Measurements from ENCODE around the gene ADGRG7.
"Not testable (repeated sequence)": the region's sequence is repeated elsewhere in the genome, so short reads cannot be mapped to it uniquely, and the experiment has no call there.

Gene ADGRG7

DNA sequence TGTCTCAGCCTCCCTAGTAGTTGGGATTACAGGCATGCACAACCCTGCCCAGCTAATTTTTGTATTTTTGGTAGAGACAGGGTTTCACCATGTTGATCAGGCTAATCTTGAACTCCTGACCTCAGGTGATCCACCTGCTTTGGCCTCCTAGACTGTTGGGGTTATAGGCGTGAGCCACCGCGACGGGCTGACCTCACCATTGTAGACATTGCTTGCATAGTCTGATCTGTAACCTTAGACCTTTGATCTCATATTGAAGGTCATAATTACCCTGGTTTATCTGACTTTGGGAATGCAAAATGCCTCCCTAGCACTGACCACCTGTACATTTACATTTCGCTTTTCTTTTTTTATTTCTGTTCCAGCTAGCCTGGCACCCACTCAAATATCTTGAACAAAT lies 31.2 kb downstream of the ADGRG7 start:
- H3K36me3 ChIP-seq (ENCODE audit: insufficient read depth, low read length): no peaks in the 10 kb centered on the region
- no peaks in the 10 kb centered on the region for H3K9me3 ChIP-seq (ENCODE audit: low read length)
- H3K4me3 ChIP-seq (ENCODE audit: low read length): no peak overlapping the region
- no peak overlapping the region for H2AFZ ChIP-seq (ENCODE audit: low read depth, low read length)
- no peaks in the 10 kb centered on the region for H3K27me3 ChIP-seq (ENCODE audit: insufficient read depth, low read length)
- no peaks in the 10 kb centered on the region for H3K4me1 ChIP-seq (ENCODE audit: insufficient read depth, low read length)

DNA sequence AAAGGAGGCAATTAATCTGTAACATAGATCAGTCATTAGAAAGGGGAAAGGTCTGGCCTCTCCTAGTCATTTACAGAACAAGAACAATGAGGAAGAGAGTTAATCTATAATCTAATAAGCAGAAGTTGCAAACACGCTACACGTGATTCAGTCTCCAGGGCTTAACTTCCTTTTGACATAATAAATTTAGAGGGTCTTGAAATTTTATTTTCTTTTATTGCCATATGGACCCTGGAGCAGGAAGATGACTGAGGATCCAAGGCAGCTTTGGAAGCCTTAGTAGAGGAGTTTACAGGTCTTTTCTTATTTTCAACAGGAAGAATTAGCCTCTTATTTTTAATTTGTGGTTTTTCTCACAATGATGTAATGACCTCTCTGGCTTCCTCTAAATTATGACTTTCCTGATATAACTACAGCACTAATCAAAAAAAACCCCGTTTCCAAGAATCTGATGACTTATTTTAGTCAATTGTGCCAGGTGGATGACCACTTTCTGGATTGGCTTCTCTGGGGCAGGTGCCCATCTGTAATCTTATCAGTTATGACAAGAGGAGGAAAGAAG lies 32.2 kb downstream of the ADGRG7 start:
- no peaks in the 10 kb centered on the region for H3K27me3 ChIP-seq (ENCODE audit: insufficient read depth, low read length)
- no peaks in the 10 kb centered on the region for H3K4me1 ChIP-seq (ENCODE audit: insufficient read depth, low read length)
- H3K9me3 ChIP-seq (ENCODE audit: low read length): no peaks in the 10 kb centered on the region
- no peaks in the 10 kb centered on the region for H3K36me3 ChIP-seq (ENCODE audit: insufficient read depth, low read length)
- H2AFZ ChIP-seq (ENCODE audit: low read depth, low read length): no peak overlapping the region
- no peak overlapping the region for H3K4me3 ChIP-seq (ENCODE audit: low read length)

- Histone ChIP-seq H3K4me3 (ENCODE audit: low read length) (no peak overlapping the region), H3K27me3 (ENCODE audit: insufficient read depth, low read length) (no peaks in the 10 kb centered on the region), H3K36me3 (ENCODE audit: insufficient read depth, low read length) (no peaks in the 10 kb centered on the region), H3K9me3 (ENCODE audit: low read length) (no peaks in the 10 kb centered on the region), H3K4me1 (ENCODE audit: insufficient read depth, low read length) (no peaks in the 10 kb centered on the region), H2AFZ (ENCODE audit: low read depth, low read length) (no peak overlapping the region)
These were observed 36.5 kb downstream of the ADGRG7 start for GRCh38 chr3:100645913-100646312.

DNA sequence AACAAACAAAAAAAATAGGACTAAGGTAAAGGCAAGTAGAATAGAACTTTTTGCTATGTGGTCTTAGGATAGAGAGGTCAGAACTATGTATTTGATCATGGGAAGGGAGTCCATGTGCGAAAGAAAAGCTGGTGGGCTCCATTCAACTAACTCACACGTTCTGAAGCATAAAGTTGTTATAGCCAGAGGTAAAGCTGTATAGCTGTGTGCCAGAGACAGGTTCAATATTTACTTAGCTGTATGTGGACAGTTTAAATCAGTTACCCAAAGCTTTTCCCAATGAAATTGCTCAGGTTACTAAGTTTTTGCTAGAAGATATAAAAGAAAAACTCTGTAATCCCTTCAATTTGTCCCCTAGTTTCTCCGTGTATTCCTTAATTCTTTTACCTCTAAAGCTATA lies 37.8 kb downstream of the ADGRG7 start:
- Histone ChIP-seq H3K4me3 (ENCODE audit: low read length) (no peak overlapping the region), H3K9me3 (ENCODE audit: low read length) (no peaks in the 10 kb centered on the region), H3K4me1 (ENCODE audit: insufficient read depth, low read length) (no peaks in the 10 kb centered on the region), H2AFZ (ENCODE audit: low read depth, low read length) (no peak overlapping the region), H3K36me3 (ENCODE audit: insufficient read depth, low read length) (no peaks in the 10 kb centered on the region), H3K27me3 (ENCODE audit: insufficient read depth, low read length) (no peaks in the 10 kb centered on the region)

DNA sequence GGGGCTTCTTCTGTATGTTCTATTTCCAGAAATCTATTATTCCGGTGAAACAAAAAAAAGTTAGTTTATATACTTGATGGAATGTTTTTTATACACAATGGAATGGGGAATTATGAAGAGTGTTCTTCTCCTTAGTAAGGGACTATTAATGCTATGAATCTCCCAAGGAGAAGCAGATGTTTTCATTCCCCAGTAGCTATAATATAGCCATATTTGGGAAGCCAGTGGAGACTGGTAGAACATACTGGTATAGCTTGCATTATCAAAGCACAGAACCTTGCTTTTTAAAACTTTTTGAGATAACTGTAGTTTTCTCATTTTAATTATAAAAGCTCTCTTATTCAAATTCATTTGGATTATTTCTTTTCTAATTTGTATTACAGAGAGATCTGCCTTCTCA lies 38.3 kb downstream of the ADGRG7 start:
- Histone ChIP-seq H3K27me3 (ENCODE audit: insufficient read depth, low read length) (no peaks in the 10 kb centered on the region), H3K4me3 (ENCODE audit: low read length) (no peak overlapping the region), H3K4me1 (ENCODE audit: insufficient read depth, low read length) (no peaks in the 10 kb centered on the region), H3K36me3 (ENCODE audit: insufficient read depth, low read length) (no peaks in the 10 kb centered on the region), H2AFZ (ENCODE audit: low read depth, low read length) (no peak overlapping the region), H3K9me3 (ENCODE audit: low read length) (no peaks in the 10 kb centered on the region)

- H3K36me3 ChIP-seq (ENCODE audit: insufficient read depth, low read length): no peaks in the 10 kb centered on the region
- H3K4me3 ChIP-seq (ENCODE audit: low read length): no peak overlapping the region
- H3K27me3 ChIP-seq (ENCODE audit: insufficient read depth, low read length): no peaks in the 10 kb centered on the region
- no peaks in the 10 kb centered on the region for H3K9me3 ChIP-seq (ENCODE audit: low read length)
- H2AFZ ChIP-seq (ENCODE audit: low read depth, low read length): peak overlapping the region; percentile 55
- H3K4me1 ChIP-seq (ENCODE audit: insufficient read depth, low read length): peaks cover 4% of the 10 kb centered on the region
These were observed 41.5 kb downstream of the ADGRG7 start for GRCh38 chr3:100650651-100651619.

DNA sequence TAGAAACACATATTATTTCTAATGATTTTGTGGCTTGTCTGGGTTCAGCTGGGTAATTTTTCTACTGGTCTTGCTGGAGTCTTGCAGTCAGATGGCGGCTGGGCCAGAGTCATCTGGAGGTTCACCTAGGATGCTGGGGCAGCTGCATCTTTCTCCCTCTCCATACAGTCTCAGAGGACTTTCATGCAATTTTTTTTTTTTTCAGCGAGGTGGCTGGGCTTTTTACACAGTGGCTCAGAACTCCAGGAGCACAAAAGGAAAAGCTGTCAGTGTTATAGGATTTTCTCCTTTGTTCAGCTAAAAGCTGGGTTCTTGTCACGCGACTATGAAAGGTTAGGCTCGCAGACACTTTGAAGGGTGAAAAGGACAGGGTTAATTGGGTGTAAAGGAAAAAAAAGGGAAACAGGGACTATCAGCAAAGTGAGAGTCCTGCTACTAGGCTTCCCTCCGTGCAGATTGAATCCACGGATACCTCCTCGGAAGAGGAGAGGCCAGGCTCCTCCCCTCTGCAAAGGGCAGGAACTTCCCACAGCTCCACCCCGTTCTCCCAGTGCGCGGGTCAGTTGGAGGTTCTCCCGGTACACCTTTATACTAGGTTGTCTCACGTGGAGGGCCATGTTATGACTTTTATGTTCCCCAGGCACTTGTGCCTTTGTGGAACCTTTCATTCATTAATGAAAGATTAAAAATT lies 44.3 kb downstream of the ADGRG7 start:
- no peak overlapping the region for H2AFZ ChIP-seq (ENCODE audit: low read depth, low read length)
- H3K9me3 ChIP-seq (ENCODE audit: low read length): no peaks in the 10 kb centered on the region
- H3K36me3 ChIP-seq (ENCODE audit: insufficient read depth, low read length): no peaks in the 10 kb centered on the region
- peak overlapping the region; percentile 14 for H3K4me3 ChIP-seq (ENCODE audit: low read length)
- peaks cover 4% of the 10 kb centered on the region for H3K4me1 ChIP-seq (ENCODE audit: insufficient read depth, low read length)
- H3K27me3 ChIP-seq (ENCODE audit: insufficient read depth, low read length): no peaks in the 10 kb centered on the region

- Histone ChIP-seq H3K4me3 (ENCODE audit: low read length) (no peak overlapping the region), H3K9me3 (ENCODE audit: low read length) (no peaks in the 10 kb centered on the region)
These were observed 47.5 kb downstream of the ADGRG7 start for GRCh38 chr3:100656945-100657344.

DNA sequence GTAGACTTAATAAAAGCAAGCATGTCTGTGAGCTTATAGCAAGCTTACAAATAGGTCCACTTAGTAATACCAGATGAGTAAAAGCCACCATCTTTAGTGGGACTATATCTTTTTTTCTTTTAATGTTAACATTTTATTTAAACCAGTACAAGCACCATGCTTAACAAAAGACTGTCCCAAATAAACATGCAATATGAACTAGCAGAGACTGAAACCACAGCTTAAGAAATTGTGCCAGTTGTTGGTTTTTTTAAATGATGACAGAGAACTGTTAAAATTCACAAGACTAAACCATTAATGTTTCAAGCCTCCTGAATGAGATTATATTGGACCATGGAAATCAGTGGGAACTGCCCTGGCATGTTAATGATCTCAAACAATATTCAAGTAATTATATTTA lies 51.9 kb downstream of the ADGRG7 start:
- not testable (repeated sequence) for H3K36me3 ChIP-seq (ENCODE audit: insufficient read depth, low read length); H3K27me3 ChIP-seq (ENCODE audit: insufficient read depth, low read length); H2AFZ ChIP-seq (ENCODE audit: low read depth, low read length); H3K4me3 ChIP-seq (ENCODE audit: low read length); H3K4me1 ChIP-seq (ENCODE audit: insufficient read depth, low read length); H3K9me3 ChIP-seq (ENCODE audit: low read length)

More at GRCh38 chr3:100656945-100657344, 47.5 kb downstream of the ADGRG7 start:
- Histone ChIP-seq H3K4me1 (ENCODE audit: insufficient read depth, low read length) (peaks cover 4% of the 10 kb centered on the region), H3K36me3 (ENCODE audit: insufficient read depth, low read length) (no peaks in the 10 kb centered on the region), H2AFZ (ENCODE audit: low read depth, low read length) (no peak overlapping the region), H3K27me3 (ENCODE audit: insufficient read depth, low read length) (no peaks in the 10 kb centered on the region)

GRCh38 chr3:100662113-100662823 lies 52.9 kb downstream of the ADGRG7 start:
- Histone ChIP-seq H3K36me3 (ENCODE audit: insufficient read depth, low read length) (no peaks in the 10 kb centered on the region), H2AFZ (ENCODE audit: low read depth, low read length) (no peak overlapping the region), H3K9me3 (ENCODE audit: low read length) (no peaks in the 10 kb centered on the region), H3K27me3 (ENCODE audit: insufficient read depth, low read length) (no peaks in the 10 kb centered on the region), H3K4me1 (ENCODE audit: insufficient read depth, low read length) (no peaks in the 10 kb centered on the region), H3K4me3 (ENCODE audit: low read length) (no peak overlapping the region)

DNA sequence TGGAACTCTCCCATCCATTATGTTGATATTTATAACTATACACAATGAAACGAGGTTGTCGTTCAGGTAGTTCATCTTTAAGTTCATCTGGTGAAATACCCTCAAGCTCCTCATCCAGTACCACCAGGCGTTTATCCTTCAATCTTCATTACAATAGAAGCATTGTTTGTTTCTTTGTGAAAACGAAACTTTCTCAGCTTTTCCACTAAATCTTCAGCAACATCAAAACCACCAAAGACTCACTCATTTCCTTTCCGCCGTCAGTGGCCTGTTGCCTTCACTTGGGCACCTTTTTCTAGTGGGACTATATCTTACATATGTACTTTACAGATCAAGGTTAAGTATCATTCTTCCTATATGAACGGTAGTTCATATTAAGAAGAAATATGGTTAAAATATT lies 55.8 kb downstream of the ADGRG7 start:
- H3K9me3 ChIP-seq (ENCODE audit: low read length): no peaks in the 10 kb centered on the region

GRCh38 chr3:100666699-100667098 lies 57.3 kb downstream of the ADGRG7 start:
- H3K4me1 ChIP-seq (ENCODE audit: insufficient read depth, low read length); H3K4me3 ChIP-seq (ENCODE audit: low read length); H2AFZ ChIP-seq (ENCODE audit: low read depth, low read length); H3K36me3 ChIP-seq (ENCODE audit: insufficient read depth, low read length); H3K27me3 ChIP-seq (ENCODE audit: insufficient read depth, low read length); H3K9me3 ChIP-seq (ENCODE audit: low read length): not testable (repeated sequence)

More for the DNA sequence above, 55.8 kb downstream of the ADGRG7 start:
- no peak overlapping the region for H3K4me3 ChIP-seq (ENCODE audit: low read length)
- H2AFZ ChIP-seq (ENCODE audit: low read depth, low read length): no peak overlapping the region
- no peaks in the 10 kb centered on the region for H3K36me3 ChIP-seq (ENCODE audit: insufficient read depth, low read length)
- no peaks in the 10 kb centered on the region for H3K4me1 ChIP-seq (ENCODE audit: insufficient read depth, low read length)
- no peaks in the 10 kb centered on the region for H3K27me3 ChIP-seq (ENCODE audit: insufficient read depth, low read length)

DNA sequence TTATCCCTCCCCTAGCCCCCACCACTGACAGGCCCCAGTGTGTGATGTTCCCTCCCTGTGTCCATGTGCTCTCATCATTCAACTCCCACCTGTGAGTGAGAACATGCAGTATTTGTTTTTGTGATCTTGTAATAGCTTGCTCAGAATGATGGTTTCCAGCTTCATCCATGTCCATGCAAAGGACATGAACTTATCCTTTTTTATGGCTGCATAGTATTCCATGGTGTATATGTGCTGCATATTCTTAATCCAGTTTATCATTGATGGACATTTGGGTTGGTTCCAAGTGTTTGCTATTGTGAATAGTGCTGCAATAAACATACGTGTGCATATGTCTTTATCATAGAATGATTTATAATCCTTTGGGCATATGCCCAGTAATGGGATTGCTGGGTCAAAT lies 57.9 kb downstream of the ADGRG7 start:
- not testable (repeated sequence) for H3K27me3 ChIP-seq (ENCODE audit: insufficient read depth, low read length); H3K4me1 ChIP-seq (ENCODE audit: insufficient read depth, low read length); H3K36me3 ChIP-seq (ENCODE audit: insufficient read depth, low read length); H3K9me3 ChIP-seq (ENCODE audit: low read length); H3K4me3 ChIP-seq (ENCODE audit: low read length); H2AFZ ChIP-seq (ENCODE audit: low read depth, low read length)

Measured in neuron (in vitro differentiated cells).